Measurements from ENCODE around the gene IL11RA.
A peak's percentile ranks its signal among the peaks of the same experiment; 100 is the strongest.
"Not testable (repeated sequence)": the region's sequence is repeated elsewhere in the genome, so short reads cannot be mapped to it uniquely, and the experiment has no call there.

The IL11RA gene

DNA sequence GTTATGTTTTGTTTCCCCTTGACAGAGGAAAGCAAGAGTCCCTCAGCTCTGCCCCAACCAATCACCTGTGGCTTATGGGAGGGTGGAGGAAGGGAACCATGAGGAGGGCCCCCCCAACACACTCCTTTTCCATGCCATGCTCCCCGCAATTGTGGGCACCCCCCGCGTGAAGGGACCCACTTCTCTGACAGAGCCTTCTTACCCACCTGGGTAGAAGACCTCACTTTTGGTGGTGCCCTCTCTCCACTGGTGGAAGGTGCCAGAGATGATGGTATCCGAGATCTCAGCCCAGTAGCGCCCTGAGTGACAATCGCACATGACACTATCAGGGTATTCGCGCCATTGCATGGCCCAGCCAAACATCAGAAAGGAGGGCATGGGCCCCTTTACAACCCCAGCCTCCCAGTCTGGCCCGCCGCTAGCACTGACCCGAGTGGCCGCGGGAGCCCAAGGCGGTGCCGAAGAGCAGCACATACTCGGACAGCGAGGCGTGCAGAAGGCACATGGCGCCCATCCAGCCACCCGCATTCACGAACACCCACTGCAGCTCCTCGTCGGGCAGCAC is 15.1 kb upstream of the IL11RA start:
- DNase-seq (ENCODE audit: insufficient read length, low spot score) (no peak), FAIRE-seq (no peak)
- TF ChIP-seq POLR2A (IDR thresholded peaks at IDR 0.05; ENCODE audit: low read depth, low read length) = no peak

GRCh38 chr9:34637356-34638137 is 14.4 kb upstream of the IL11RA start, which contains the start of gene SIGMAR1:
Gene SIGMAR1, minus strand, starts transcription at chr9:34637787. Its CDS starts 90 bp downstream, at chr9:34637697.
- peak; percentile 77 for DNase-seq (ENCODE audit: insufficient read length, low spot score)
- no peak for FAIRE-seq
- peak; percentile 80 for TF ChIP-seq POLR2A (IDR thresholded peaks at IDR 0.05; ENCODE audit: low read depth, low read length)

DNA sequence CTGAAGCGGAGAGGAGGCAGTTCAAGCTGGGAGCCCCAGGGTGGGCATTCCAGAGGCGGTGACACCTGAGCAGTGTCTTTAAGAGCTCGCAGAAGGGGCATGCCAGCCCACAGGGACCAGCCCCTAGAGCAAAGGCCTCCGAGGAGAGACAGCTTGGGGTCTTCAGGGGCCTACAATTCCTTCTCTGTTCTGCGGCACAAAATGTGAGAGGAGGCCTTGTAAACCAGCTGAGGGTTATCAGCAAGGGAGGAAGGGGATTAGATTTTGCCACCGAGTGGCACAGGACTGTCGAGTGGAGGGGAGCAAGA is 13.9 kb upstream of the IL11RA start:
- FAIRE-seq (no peak), DNase-seq (ENCODE audit: insufficient read length, low spot score) (no peak)
- no peak for TF ChIP-seq POLR2A (IDR thresholded peaks at IDR 0.05; ENCODE audit: low read depth, low read length)

- FAIRE-seq; DNase-seq (ENCODE audit: insufficient read length, low spot score): not testable (repeated sequence)
These were observed 12.7 kb upstream of the IL11RA start for GRCh38 chr9:34639322-34639721.

GRCh38 chr9:34642679-34643078 is 9.3 kb upstream of the IL11RA start:
- no peak for TF ChIP-seq POLR2A (IDR thresholded peaks at IDR 0.05; ENCODE audit: low read depth, low read length)
- DNase-seq (ENCODE audit: insufficient read length, low spot score) (no peak), FAIRE-seq (no peak)

GRCh38 chr9:34644766-34645314 is 7.1 kb upstream of the IL11RA start:
- no peak for TF ChIP-seq POLR2A (IDR thresholded peaks at IDR 0.05; ENCODE audit: low read depth, low read length)
- no peak for DNase-seq (ENCODE audit: insufficient read length, low spot score)
- FAIRE-seq = no peak

- DNase-seq (ENCODE audit: insufficient read length, low spot score) (peak; percentile 77), FAIRE-seq (no peak)
- peak; percentile 67 for TF ChIP-seq POLR2A (IDR thresholded peaks at IDR 0.05; ENCODE audit: low read depth, low read length)
These were observed 5.5 kb upstream of the IL11RA start, which contains the start of gene GALT for GRCh38 chr9:34646211-34647083. Gene GALT, plus strand, starts transcription at chr9:34646675. Its CDS starts 30 bp downstream, at chr9:34646705.

- TF ChIP-seq POLR2A (IDR thresholded peaks at IDR 0.05; ENCODE audit: low read depth, low read length) = no peak
- DNase-seq (ENCODE audit: insufficient read length, low spot score) (no peak), FAIRE-seq (no peak)
These were observed 4.9 kb upstream of the IL11RA start for GRCh38 chr9:34647084-34647403.

GRCh38 chr9:34647651-34648050 is 4.3 kb upstream of the IL11RA start:
- no peak for FAIRE-seq
- no peak for DNase-seq (ENCODE audit: insufficient read length, low spot score)
- TF ChIP-seq POLR2A (IDR thresholded peaks at IDR 0.05; ENCODE audit: low read depth, low read length) = no peak

- no peak for DNase-seq (ENCODE audit: insufficient read length, low spot score)
- no peak for FAIRE-seq
- no peak for TF ChIP-seq POLR2A (IDR thresholded peaks at IDR 0.05; ENCODE audit: low read depth, low read length)
These were observed 3.3 kb upstream of the IL11RA start for GRCh38 chr9:34648673-34649072.

DNA sequence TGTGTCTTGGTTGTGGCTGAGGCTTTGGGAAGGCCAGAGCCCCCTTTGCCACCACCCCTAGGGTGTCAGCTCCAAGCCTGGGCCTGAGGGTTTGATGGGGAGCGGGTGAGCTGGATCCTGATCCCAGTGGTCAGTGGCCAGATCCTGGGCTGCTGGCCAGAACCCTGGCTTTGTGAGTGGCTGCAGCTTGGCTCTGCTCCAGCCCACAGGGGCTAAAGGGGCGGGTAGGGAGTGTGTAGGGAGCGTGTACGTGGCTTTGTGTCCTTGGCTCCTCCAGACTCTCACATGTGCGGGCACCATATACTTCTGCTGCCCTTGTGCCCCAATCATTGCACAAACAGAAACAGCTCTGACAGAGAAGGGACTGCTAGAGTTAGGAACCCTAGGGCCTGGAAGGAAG is 1.2 kb upstream of the IL11RA start:
- no peak for TF ChIP-seq POLR2A (IDR thresholded peaks at IDR 0.05; ENCODE audit: low read depth, low read length)
- no peak for FAIRE-seq
- no peak for DNase-seq (ENCODE audit: insufficient read length, low spot score)

DNA sequence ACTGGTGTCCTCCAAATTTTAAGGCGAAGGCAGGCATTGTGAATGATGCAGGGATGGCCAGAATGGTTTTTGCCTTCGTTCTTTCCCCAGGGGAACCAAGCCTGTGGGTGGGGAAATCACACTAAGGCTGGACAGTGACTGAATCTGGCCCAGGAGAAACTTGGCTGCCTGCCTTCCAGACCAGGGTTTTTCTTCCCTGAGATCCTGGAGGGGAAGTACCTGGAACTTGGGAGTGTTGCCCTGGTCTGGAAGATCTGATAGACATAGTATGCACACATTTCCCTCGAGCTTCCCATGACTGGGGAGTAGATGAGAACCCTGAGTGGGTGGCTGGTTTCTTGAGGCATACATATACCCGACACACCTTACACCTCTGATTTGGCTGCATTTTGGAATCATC is 664 bp upstream of the IL11RA start:
- no peak for TF ChIP-seq POLR2A (IDR thresholded peaks at IDR 0.05; ENCODE audit: low read depth, low read length)
- FAIRE-seq = no peak

DNA sequence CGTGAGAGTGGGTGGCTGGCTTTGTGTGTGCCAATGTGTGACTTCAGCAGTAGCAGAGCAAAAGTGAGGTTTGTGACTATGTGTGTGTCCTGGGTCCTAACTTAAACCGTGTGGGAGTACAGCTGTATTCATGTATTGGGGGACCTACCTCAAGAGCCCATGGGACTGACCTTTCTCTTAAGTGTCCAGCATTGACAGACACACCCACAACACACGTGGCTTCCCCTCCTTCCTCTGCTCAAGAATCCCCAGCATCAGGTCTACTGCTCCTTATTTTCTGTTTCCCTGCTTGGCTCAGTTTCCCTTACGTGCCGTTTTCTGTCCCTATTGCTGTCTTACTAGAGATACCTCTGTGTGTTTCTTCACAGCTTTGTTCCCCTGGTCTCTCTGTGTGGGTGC is 616 bp downstream of the IL11RA start:
- DNase-seq (ENCODE audit: insufficient read length, low spot score) = no peak
- FAIRE-seq = no peak
- no peak for TF ChIP-seq POLR2A (IDR thresholded peaks at IDR 0.05; ENCODE audit: low read depth, low read length)

More for the DNA sequence above, 664 bp upstream of the IL11RA start:
- DNase-seq (ENCODE audit: insufficient read length, low spot score) = no peak
